Esophagus muscularis mucosa (tissue), 4 donors: Measurements from ENCODE around the gene ETV6. TPM values are rescaled to one million over a fixed set of nuclear protein-coding genes. Genes with fewer than 3 reads are reported as not detected.

Experiments
- DNase-seq: peaks from one replicate; pipeline ENCODE4 v3.0.0-alpha.2; 2017; ENCODE audit errors: extremely low spot score
- H3K27ac ChIP-seq, 4 donors: fragments of 200-600 bp; sonication (generic); replicated peaks in 1 of 4; 1 replicate in 3 of 4; 2 replicates in 1 of 4; pipeline ENCODE4 v1.5.1; 2016 to 2019; ENCODE audit warnings: mild to moderate bottlenecking in 1 of 4
- H3K27me3 ChIP-seq, 4 donors: fragments of 200-600 bp; sonication (generic); one replicate each; pipeline versions ENCODE4 v1.5.1 to v1.6.0; 2016 to 2019
- H3K36me3 ChIP-seq, 4 donors: fragments of 200-600 bp; sonication (generic); one replicate each; pipeline ENCODE4 v1.5.1; 2016 to 2019
- H3K4me1 ChIP-seq, 4 donors: fragments of 200-600 bp; sonication (generic); one replicate each; pipeline ENCODE4 v1.5.1; 2016 to 2019
- H3K4me3 ChIP-seq, 4 donors: fragments of 200-600 bp; sonication (generic); 1 replicate in 2 of 4; 2 replicates in 2 of 4; pipeline ENCODE4 v1.5.1; 2016 to 2019; ENCODE audit warnings: mild to moderate bottlenecking in 4 of 4, moderate library complexity in 1 of 4
- H3K9me3 ChIP-seq, 4 donors: fragments of 200-600 bp; sonication (generic); 1 replicate in 3 of 4; 2 replicates in 1 of 4; pipeline ENCODE4 v1.5.1; 2016 to 2019
- EP300 ChIP-seq: sonication (generic); formaldehyde crosslinking; IDR thresholded peaks from one replicate; pipeline ENCODE4 v1.6.1; 2017; ENCODE audit warnings: antibody characterized with exemption
- POLR2A ChIP-seq: fragments of 450-650 bp; IDR thresholded peaks from one replicate; pipeline ENCODE4 v1.6.1; 2017; ENCODE audit warnings: antibody characterized with exemption, moderate library complexity, mild to moderate bottlenecking, low read depth
- POLR2AphosphoS5 ChIP-seq, 2 donors: sonication (generic); formaldehyde crosslinking; IDR thresholded peaks; one replicate each; pipeline ENCODE4 v1.6.1; 2017; ENCODE audit warnings: antibody characterized with exemption in 2 of 2
- WGBS: methylation state at CpG from one replicate; pipeline ENCODE4 v1.1.5; 2018; 5-methylcytosine and 5-hydroxymethylcytosine counted together
- intact Hi-C: fragments of 100-400 bp; cut with DNase I; formaldehyde crosslinking; loops from one replicate; pipeline ENCODE4 v1.15.1; 2023
- total RNA-seq, 4 donors: library from RNA; depleted of rRNA; stranded (reverse); fragments of >200 nt; gene quantifications; one replicate each; pipeline versions ENCODE4 v1.1.0 to v1.2.1, GENCODE V29; 2016
- TF ChIP-seq, protein P1 (sequence below), 3 experiments: fragments of 200-600 bp in 2 of 3; fragments of 450-650 bp in 1 of 3; sonication (generic) in 2 of 3; IDR thresholded peaks; one replicate each; pipeline ENCODE4 v1.5.1; 2017 to 2019; ENCODE audit warnings: antibody characterized with exemption in 3 of 3, mild to moderate bottlenecking in 2 of 3, moderate library complexity in 1 of 3

Gene ETV6
- total RNA-seq, 4 donors from 2014 or later: 22.4 to 29.6 (median 25.3) TPM

DNA sequence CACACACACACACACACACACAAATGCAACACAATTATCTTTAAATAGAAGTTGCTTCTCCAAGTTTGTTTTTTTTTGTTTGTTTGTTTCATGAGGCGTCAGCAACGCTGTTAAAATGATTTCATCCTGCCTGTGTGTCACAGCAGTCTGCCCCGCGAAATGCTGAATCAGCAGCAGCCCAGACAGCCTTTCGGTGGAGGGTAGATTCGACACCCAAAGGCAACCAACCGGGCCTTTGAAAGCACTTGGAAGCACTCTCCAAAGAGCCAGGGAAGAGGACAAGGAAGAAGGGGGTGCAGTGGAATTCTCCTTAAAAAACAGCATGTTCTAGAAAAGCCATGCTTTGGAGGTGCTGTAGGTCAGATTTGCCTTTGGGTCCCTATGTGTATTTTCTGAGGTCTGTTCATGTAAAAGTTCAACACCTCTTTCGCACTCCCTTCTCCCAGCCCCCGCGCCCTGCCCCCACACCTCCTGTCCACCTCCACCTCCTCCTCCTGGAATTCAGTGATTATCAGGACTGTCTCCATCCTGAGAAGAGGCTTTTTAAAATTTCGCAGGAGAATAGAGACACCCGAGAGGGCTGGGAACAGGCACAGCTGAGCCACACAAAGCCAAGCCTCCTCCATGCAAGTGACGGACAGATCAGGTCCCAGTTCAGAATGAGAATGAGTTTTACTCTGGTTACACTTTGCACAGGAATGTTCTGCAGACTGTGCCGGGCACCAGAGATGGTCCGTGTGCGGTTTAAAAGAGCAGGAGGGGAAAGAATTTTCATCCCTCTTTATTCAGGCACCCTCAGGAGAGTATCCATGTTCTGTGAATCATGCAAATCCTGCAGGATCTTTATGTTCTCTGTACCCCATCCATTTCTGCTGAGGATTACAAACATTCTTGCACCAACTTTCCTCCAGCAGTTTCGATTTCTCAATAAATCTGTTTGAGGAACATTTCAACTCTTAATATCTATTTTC is 177.9 kb downstream of the ETV6 start:
- Histone ChIP-seq H3K4me3 (peak overlapping the region in 3 of 4 donors; percentile 25 to 42 (median 32)), H3K4me1 (peaks cover 43 to 100% (median 97%) of the 10 kb centered on the region in 4 donors), H3K27ac (peak overlapping the region; percentile 69 to 73 (median 71)), H3K9me3 (no peaks in the 10 kb centered on the region), H3K36me3 (no peaks in the 10 kb centered on the region), H3K27me3 (no peaks in the 10 kb centered on the region)
- TF ChIP-seq, protein P1, sequence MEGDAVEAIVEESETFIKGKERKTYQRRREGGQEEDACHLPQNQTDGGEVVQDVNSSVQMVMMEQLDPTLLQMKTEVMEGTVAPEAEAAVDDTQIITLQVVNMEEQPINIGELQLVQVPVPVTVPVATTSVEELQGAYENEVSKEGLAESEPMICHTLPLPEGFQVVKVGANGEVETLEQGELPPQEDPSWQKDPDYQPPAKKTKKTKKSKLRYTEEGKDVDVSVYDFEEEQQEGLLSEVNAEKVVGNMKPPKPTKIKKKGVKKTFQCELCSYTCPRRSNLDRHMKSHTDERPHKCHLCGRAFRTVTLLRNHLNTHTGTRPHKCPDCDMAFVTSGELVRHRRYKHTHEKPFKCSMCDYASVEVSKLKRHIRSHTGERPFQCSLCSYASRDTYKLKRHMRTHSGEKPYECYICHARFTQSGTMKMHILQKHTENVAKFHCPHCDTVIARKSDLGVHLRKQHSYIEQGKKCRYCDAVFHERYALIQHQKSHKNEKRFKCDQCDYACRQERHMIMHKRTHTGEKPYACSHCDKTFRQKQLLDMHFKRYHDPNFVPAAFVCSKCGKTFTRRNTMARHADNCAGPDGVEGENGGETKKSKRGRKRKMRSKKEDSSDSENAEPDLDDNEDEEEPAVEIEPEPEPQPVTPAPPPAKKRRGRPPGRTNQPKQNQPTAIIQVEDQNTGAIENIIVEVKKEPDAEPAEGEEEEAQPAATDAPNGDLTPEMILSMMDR (IDR thresholded peaks at IDR 0.05): no peak
- TF ChIP-seq POLR2A: no peak
- TF ChIP-seq POLR2AphosphoS5 (IDR thresholded peaks at IDR 0.05): no peak
- no peak for TF ChIP-seq EP300
- intact Hi-C loops: no loop called here
- DNase-seq: no peak
- 39% methylated on average over 16 of the region's 17 CpGs for WGBS

DNA sequence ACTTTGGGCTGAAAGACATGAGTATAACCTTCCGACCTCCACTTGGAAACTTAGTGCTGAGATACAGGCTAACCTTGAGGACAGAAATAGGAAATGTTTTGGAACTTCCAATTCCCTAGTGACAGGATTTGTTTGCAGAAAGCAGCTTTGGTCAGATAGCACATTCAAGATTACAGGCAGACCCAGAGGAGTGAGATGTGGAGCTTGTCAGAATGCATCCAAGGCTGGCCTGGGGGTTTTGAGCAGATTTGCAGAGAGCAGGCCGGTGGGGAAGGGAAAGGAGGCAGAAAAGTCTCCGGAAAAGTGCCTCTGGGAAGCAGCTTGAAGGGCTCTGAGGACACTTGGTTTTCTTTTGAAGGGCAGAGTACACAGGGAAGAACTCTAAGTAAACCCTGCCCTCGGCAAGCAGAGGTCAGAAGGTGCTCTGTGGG is 180.3 kb downstream of the ETV6 start:
- intact Hi-C loops: no loop called here
- peaks cover 55 to 93% (median 90%) of the 10 kb centered on the region in 4 donors for H3K4me1 ChIP-seq
- H3K27ac ChIP-seq: peak overlapping the region; percentile 62 to 73 (median 71)
- H3K4me3 ChIP-seq: no peak overlapping the region
- TF ChIP-seq, protein P1 (IDR thresholded peaks at IDR 0.05): no peak
- no peak for TF ChIP-seq POLR2A
- no peak for TF ChIP-seq EP300
- TF ChIP-seq POLR2AphosphoS5 (IDR thresholded peaks at IDR 0.05): no peak
- WGBS: 60% methylated on average over 3 of the region's 4 CpGs
- H3K36me3 ChIP-seq: no peaks in the 10 kb centered on the region
- H3K27me3 ChIP-seq: no peaks in the 10 kb centered on the region
- H3K9me3 ChIP-seq: no peaks in the 10 kb centered on the region
- no peak for DNase-seq

DNA sequence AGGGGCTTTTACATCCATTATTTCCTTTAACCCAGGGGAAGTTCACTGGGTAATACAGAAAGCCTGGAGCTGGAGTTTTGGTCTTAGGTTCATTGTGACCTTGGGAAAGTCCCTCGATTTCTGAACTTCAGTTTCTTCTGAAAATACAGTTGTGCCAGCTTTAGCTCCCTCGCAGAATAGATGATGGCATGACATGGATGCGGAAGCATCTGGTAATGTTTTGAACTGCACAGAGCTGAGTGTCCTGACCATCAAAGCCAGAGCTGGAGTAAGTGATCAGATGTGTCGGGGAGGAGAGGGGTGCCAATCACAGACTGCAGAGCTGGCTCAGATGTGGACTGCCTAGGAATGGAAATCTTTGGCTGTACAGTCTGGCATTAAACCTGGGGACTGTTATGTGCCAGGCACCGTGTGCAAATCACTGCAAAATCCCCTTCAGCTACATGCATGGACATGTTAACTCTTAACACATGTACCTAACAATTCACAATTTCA is 180.9 kb downstream of the ETV6 start:
- H3K27me3 ChIP-seq: no peaks in the 10 kb centered on the region
- intact Hi-C loops: no loop called here
- no peaks in the 10 kb centered on the region for H3K36me3 ChIP-seq
- peak overlapping the region; percentile 62 to 73 (median 71) for H3K27ac ChIP-seq
- DNase-seq: no peak
- TF ChIP-seq EP300 (no peak), POLR2AphosphoS5 (IDR thresholded peaks at IDR 0.05) (no peak), POLR2A (no peak)
- TF ChIP-seq, protein P1 (IDR thresholded peaks at IDR 0.05): no peak
- H3K9me3 ChIP-seq: no peaks in the 10 kb centered on the region
- peaks cover 60 to 93% (median 90%) of the 10 kb centered on the region in 4 donors for H3K4me1 ChIP-seq
- 48% methylated on average over 5 of the region's 5 CpGs for WGBS
- H3K4me3 ChIP-seq: no peak overlapping the region

DNA sequence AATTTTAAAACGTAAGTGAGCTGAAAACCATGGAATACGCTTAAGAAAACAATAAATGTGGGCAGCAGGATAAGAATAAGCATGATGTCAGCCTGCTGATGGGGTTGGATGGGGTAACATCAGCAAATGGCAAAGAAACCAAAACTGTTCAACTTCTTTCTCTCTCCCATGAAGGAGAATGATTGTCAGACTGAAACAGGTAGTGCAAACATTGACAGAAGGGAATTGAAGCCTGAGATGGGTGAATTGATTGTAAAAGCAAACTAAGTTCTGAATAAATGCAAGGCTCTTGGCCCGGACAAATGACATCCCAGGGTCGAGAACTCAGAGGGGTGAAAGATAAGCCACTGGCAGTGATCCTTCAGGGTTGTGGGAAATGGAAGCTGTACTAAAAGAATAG is 182.6 kb downstream of the ETV6 start:
- no peak overlapping the region for H3K4me3 ChIP-seq
- 74% methylated on average over 4 of the region's 4 CpGs for WGBS
- intact Hi-C loops: no loop called here
- no peaks in the 10 kb centered on the region for H3K9me3 ChIP-seq
- no peaks in the 10 kb centered on the region for H3K36me3 ChIP-seq
- H3K4me1 ChIP-seq: peaks cover 72 to 93% (median 91%) of the 10 kb centered on the region in 4 donors
- no peak for TF ChIP-seq EP300
- TF ChIP-seq, protein P1 (IDR thresholded peaks at IDR 0.05): no peak
- no peak for TF ChIP-seq POLR2AphosphoS5 (IDR thresholded peaks at IDR 0.05)
- no peak for TF ChIP-seq POLR2A
- no peak for DNase-seq
- H3K27ac ChIP-seq: peak overlapping the region in 3 of 4 donors; percentile 1 to 45 (median 24)
- H3K27me3 ChIP-seq: no peaks in the 10 kb centered on the region
